MV-4-11 (cell line): ENCODE results near the gene MMP11.

ENCODE experiments used
- DNase-seq: peaks from one replicate; lab custom pipeline; 2025; lab: John Stamatoyannopoulos, UW

The MMP11 gene

GRCh38 chr22:23759566-23759965 is 13.1 kb upstream of the MMP11 start:
- no peak for DNase-seq

- no peak for DNase-seq
These were observed 12.6 kb upstream of the MMP11 start for GRCh38 chr22:23760056-23760455.

DNA sequence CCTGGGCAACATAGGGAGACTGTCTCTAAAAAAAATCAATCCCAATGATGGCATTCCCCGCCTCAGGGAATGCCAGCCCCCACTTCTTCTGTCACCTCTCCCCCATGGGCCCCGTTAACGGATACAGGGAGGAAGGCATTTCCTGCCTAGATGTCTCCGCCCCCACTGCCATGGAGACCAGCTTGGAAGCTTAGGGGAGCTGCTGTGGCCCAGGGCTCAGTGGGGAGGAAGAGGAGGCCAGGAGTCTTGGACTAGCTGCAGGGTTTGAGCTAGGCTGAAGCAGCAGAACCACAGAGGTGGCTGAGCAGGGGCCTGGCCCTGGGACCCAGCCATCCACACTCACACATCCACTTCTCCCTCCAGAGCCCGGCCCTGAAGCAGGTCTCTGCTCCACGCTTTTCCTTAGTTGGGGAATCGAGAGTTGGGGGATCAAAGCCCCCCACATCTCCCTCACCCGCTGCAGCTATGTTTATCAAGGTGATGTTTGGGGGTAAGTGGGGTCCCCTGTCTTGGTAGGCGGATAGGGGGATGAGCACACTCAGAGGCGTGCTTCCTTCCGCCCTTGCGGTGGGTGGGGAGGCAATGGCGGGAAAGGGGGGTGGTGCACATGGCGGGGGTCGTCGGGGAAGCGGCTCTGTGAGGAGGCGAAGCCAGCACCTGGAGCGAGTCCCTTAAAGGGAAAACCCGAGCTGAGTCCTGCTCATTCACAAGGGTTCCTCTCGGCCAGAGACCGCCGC is 9.6 kb upstream of the MMP11 start, which contains the start of gene C22orf15:
TSS of gene C22orf15 (plus strand) at position 149 of the 737 bp plus-strand sequence. CDS start at position 466, 317 bp downstream.
- DNase-seq, result no peak

DNA sequence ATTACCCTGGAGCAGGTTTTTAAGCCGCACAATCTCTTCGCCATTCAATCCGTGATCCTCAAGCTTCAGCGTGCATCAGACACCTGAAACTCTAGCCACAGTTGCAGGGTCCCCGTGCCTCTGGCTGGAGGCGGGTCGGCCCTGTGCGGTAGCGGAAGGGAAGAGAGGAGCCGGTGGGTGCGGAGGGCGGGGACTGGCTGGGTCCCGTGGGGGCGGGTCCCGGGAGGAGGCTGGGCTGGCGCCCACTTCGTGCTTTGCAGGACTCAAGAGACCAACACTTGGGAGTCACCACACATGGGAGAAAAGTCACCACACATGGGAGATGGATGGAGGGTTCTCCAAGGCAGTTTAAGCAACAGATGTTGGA is 9.1 kb upstream of the MMP11 start:
- no peak for DNase-seq

DNA sequence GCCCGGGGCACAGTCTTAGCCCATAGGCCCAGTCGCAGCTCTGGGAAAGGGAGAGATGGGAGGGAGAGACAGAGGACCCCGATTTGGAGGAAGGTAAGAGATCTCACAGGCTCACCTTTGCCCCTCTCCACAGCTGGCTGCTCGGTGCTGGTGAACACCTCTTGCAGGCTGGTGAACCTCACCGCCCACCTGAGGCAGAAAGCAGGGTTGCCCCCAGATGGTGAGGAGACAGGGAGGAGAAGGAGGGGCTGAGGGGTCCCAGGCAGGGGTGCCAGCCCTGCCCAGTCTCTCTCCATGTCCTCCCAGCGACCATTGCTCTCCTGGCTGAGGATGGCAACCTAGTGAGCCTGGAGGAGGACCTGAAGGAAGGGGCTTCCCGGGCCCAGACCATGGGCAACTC is 8.7 kb upstream of the MMP11 start:
- DNase-seq, result no peak

- DNase-seq, result no peak
These were observed 7.5 kb upstream of the MMP11 start for GRCh38 chr22:23764899-23765881.

- DNase-seq, result no peak
These were observed 5.4 kb upstream of the MMP11 start for GRCh38 chr22:23767303-23767672.

GRCh38 chr22:23767673-23768548 is 4.7 kb upstream of the MMP11 start, which contains the start of gene CHCHD10:
TSS of gene CHCHD10 (minus strand) at chr22:23767972. CDS start at chr22:23767874, 98 bp downstream.
- peak; percentile 66 for DNase-seq

DNA sequence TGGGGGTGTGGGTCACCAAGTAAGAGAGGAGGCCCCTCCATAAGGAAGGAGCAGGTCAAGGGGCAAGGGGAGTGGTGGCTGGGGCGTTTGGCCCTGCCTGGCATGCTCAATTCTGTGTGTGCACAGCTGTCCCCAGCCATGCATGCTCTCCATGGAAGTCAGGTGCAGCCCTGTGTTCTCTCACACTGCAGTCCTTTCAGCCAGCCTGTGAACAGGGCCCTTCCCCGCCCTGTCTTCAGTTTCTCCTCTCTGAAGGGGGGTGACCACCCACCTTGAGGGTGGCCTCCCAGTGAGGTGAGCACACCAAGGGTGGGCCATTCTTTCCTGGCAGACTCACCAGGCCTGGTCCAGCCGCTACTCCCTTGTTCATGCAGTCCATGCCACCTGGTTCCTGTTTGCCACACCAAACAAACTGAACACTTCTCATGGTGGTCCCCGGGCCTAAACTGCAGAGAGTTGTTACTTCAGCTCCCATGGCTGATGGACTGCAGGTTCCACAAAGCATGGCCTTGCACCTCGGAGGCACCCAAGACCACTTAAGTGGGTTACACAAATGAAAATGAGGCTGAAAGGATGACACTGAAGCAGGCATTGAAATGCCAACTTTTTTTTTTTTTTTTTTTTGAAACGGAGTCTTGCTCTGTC is 3.2 kb upstream of the MMP11 start:
- no peak for DNase-seq

DNA sequence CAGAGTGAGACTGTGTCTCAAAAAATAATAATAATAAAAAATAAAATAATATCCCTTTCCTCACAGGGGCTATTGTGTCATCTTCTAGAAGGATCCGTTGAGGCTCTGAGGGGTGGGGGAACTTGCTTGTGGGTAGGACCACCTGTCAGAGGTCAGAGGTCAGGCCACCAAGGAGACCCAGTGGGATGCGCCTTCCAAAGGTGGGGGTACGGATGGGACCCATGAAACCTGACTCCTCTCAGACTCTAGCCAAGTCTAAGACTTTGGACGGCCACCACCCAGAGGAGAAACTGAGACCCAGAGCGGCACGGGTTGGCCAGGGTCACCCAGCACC is 367 bp upstream of the MMP11 start:
- DNase-seq, result no peak

- DNase-seq, result no peak
These were observed 949 bp downstream of the MMP11 start for GRCh38 chr22:23773483-23774113.

- DNase-seq, result no peak
These were observed 1.7 kb downstream of the MMP11 start for GRCh38 chr22:23774114-23774921.

DNA sequence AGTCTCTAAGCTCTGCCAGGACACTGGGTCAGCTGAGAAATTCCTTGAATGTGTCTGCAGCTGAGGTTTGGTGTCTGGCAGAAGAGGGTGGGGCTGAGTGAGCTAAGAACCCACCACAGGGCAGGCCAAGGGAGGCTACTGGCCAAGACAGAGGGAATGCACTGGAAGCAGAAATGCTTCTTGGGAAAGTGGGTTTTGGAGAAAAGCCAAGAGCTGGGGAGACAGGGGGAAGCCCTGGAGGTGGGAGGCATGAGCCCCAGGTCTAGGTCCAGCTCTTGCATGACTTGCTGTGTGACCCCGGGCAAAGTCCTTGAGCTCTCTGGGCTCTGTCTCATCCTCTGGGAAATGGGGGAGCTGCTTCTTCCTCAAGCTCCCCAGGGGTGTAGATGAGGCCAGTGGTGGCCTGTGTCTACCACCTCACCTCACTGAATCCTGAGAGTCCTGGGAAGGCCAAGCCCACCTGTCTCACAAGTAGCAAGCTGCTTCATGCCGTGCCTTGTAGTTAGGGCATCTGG is 2.3 kb downstream of the MMP11 start:
- DNase-seq, result no peak

DNA sequence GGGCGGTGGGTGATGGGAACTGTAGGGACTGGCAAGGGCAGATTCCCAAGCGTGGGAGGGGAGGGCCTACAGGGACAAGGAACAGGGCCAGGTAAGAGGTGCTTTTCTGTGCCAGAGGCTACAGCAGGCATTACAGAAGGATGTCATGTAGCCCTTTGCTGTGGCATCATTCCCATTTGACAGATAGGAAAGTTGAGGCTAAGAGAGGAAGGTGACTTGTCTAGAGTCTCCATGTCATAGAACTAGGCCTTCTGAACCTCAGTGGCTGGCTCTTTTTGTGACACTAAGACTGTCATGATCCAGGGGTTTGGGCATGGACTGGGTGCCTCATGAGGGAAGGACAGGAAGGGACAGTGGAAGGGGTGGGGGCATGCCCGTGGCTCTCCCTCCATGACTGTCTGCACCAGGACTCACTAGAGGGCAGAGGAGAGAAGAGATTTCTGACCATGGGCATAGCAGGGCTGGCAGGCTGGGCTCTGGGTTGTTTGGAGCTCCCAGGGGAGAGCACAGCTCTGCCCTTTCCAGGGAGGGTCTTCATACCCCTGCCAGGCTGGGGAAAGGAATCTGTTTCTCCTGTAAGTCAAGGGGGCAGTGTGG is 3.2 kb downstream of the MMP11 start:
- no peak for DNase-seq

GRCh38 chr22:23777776-23778576 is 5.3 kb downstream of the MMP11 start:
- DNase-seq, result no peak

GRCh38 chr22:23778577-23778900 is 5.9 kb downstream of the MMP11 start:
- DNase-seq, result no peak

DNA sequence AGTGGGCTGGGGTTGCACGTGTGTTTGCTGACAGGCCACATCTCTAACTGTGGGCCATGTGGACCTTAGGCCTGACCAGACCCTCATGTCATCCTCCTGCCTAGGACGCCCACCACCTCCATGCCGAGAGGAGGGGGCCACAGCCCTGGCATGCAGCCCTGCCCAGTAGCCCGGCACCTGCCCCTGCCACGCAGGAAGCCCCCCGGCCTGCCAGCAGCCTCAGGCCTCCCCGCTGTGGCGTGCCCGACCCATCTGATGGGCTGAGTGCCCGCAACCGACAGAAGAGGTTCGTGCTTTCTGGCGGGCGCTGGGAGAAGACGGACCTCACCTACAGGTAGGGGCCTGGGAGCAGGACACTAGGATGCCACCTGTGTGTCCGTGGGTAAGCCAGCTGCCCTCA is 6.4 kb downstream of the MMP11 start:
- no peak for DNase-seq

- no peak for DNase-seq
These were observed 7.1 kb downstream of the MMP11 start for GRCh38 chr22:23779731-23780130.
